GM18502 (cell line): ENCODE measurements around the gene TSHZ1.
"Not testable (repeated sequence)": the region's sequence is repeated elsewhere in the genome, so short reads cannot be mapped to it uniquely, and the experiment has no call there.

ENCODE experiments used
- ATAC-seq: cut with Tn5 transposase; IDR thresholded peaks from one replicate; pipeline ENCODE4 v1.9.1; 2021; ENCODE audit warnings: mild to moderate bottlenecking; ENCODE audit not compliant: unreplicated experiment, poor library complexity

The TSHZ1 gene

GRCh38 chr18:75183524-75183923, 27.1 kb upstream of the TSHZ1 start:
- ATAC-seq: no peak

DNA sequence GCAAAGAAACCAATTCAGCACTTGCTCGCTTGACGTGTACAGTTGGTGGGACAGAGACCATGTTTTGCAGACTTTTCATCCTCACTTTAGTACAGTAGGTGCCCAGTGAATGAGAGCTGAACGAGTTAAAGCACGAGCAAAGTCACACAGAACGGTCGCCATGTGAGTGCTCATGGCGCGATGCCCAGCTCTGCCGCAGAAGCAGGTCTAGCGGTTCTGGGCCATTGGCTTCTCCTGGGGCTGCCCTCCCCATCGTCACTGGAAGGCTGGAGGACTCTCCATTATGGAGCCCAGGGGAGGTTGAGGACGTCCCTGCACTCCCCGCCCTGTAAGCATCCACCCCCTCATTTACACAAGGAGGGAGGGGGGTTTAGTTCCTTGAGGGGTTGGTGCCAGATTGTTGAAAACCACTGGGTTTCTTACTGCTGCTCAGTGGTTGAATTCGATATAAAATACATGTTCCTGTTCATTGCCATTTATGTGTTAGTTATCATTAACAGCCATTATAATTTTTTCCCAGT, 26.6 kb upstream of the TSHZ1 start:
- no peak for ATAC-seq

DNA sequence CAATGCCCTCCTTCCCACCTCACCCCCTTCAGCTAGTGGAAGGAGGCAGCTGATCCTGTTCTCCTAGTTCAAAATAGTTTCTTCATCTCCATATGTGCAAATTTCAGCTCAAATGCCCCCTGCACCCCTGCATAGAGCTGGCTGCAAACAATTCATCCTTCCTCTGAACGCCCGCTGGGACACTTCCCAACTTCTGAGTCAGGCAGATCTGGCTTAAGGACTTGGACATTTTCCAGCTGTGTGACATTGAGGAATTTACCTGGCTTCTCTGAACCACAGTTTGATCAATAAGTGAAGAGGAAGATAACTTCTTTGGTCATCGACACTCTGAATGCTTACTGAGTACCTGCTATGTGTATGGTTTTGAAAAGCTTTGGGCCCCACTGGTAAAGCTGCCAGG, 25.1 kb upstream of the TSHZ1 start:
- no peak for ATAC-seq

DNA sequence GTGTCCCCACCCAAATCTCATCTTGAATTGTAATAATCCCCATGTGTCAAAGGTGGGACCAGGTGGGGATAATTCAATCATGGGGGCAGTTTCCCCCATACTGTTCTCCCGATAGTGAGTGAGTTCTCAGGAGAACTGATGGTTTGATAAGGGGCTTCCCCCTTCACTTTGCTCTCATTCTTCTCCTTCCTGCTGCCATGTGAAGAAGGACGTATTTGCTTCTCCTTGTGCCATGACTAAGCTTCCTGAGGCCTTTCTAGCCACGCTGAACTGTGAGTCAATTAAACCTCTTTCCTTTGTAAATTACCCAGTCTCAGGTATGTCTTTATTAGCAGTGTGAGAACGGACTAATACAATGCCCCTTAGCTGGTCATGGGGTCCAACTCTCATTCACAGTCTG, 22.9 kb upstream of the TSHZ1 start:
- not testable (repeated sequence) for ATAC-seq

DNA sequence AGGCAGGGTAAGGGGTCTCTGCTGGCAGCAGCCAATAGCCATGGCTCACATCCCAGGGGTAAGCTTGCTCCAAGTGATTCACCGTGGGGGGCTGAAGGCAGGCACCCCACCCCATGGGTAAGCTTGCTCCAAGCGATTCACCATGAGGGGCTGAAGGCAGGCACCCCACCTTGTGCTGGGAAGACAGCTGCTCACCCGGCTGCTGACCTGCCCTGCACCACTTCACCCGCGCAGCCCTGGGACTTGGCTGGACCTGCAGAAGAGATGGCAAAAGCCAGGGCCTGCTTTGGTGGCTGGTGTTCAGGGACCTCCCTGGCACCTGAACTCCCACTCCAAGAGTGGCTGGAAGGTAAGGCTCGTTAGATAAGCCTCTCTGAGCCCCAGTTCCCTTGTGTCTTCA, 20.9 kb upstream of the TSHZ1 start:
- ATAC-seq: no peak

GRCh38 chr18:75192899-75193298, 17.7 kb upstream of the TSHZ1 start:
- no peak for ATAC-seq

GRCh38 chr18:75198036-75198435, 12.6 kb upstream of the TSHZ1 start:
- ATAC-seq: no peak

- no peak for ATAC-seq
These were observed 11.3 kb upstream of the TSHZ1 start for GRCh38 chr18:75199327-75199726.

DNA sequence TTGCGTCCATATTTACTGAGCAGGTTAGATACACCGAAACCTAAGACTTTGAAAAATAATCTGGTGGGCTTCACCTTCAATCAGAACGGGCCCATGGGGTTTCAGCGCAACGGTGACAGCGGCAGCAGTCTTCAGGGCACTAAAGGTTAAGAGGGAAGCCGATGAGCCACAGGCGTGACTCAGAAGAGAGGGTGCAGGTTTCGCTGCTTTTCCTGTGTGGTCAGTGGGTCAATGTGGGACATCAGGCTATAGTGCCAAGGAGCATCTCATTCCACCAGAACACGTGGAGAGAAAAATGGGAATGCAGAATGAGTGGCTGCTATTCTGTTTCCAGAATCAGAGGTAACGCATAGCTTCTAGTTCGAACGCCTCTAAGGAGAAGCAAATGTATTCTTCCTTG, 10.5 kb upstream of the TSHZ1 start:
- no peak for ATAC-seq

DNA sequence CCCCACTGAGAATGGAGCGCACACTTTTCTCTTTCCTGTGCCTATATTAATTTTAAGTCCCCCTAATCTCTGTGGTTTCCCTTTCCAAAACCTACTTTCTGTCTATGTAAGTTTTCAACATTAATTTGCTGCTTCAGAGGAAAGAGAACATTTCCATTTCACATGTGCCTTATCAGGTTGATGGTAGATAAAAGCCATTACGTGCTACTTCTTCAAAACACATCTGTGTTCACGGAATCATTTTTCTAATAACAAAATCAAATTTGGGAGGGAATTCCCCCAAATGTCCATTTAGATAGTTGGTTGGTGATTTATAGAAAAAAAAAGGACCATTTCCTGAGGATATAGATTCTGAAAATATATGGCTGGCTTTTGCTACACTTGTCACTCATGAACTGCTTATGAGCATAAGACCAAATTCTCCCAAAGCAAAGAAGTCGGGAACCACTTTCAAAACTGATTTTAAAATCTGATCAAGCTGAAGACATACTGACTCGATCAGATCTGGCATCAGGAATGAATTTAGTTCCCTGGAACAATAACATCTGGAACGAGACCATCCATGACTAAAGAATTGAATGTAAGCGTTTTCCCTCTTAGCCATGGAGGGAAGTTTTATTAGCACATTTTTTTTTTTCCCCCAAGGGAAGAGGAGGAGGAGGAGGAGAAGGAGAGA, 9.9 kb upstream of the TSHZ1 start:
- no peak for ATAC-seq

GRCh38 chr18:75201282-75202270, 9.0 kb upstream of the TSHZ1 start:
- ATAC-seq: no peak

DNA sequence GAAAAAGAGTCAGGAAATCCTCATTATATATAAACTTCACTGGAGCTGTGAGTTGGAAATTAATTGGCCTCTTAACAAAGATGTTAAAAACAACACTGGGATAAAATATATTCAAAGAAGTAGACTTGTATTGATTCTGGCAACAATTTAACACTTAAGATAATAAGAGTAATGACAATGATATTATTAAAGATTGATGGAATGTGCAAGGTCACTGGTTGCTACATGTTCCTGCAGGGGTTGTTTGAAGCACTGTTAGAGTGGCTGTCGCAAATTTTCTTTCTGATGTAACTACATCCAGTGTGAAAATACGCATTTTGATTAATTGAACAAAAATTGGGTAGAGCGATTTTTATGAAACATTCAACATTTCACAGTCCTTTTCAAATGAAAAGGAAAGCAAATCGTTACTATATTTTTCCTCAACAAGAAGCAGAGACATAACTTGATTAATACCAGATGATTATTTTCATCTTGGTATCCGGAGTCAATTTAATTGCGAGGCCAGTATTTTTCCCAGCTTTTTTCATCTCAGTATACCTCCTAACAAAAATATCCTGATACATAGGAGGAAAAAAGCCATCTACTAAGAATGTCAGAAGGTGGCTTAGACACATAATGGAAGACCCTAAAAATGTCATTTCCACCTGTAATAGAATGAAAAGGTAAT, 7.8 kb upstream of the TSHZ1 start:
- no peak for ATAC-seq

DNA sequence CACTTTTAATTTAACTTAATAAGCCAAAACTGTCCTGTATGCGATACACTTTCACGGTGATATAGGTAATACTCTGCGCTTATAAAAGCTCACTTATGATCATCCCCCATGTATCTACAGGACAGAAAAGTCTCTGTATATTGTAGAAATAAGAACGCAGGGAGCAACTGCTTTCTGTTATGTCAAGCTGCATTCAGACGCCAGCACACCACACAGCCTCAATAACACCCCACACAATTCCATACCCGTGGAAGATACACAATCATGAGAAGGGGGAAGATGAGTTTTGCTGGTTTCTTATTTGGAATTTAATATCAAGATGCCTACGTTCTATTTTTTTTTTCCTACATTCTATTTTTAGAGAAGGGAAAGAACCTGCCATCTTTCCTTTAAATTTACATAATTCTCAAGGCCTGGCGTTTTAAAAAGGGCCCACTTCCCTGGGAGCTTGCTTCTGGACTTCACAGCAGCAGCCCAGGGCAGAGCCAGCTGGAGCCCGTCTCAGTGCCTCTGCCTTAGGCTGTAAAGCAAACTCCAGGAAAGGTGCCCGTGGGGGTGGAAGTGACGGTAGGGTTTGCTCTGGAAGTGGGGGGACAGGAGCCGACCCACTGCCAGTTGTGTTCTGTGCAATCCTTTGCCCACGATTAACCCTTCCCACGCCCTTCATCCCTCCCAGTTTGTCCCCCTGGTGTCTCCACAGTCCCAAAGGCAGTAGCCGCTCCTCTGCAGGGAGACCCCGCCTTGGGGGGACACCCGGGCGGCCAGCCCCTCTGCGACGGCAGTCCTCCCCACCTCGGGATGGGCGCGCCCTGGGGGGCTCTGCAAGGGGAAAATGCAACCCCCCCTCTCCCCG, 7.0 kb upstream of the TSHZ1 start:
- ATAC-seq: no peak

GRCh38 chr18:75204269-75204731, 6.3 kb upstream of the TSHZ1 start:
- no peak for ATAC-seq

- ATAC-seq: no peak
These were observed 5.7 kb upstream of the TSHZ1 start for GRCh38 chr18:75204732-75205513.

DNA sequence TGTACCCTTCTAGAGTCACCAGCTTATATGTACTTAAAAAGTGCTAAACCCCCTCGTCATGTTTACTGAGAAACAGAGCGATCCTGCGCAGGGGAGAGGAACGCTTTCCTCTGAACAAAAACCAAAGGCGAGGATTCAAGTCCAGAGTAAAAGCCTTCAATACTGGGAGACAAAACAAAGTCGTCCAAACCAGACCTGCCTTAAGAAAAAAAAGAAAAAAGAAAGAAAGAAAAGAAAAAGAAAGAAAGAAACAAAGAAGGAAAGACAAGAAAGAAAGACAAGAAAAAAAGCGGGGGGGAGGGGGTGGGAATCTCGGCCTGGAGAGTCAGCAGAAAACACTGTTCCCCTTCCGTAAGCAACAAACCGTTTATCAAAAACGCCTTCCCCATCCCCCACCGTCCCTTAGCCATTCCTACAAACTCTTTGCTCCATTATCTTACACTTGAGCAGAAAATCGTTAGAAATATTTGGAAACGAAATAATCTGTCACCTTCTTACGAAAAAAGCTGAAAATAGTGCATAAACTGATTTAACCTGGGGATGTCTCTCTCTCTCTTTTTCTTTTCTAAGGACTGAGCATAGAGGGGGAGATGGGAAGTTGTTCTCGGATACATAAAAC, 5.0 kb upstream of the TSHZ1 start:
- ATAC-seq: no peak

DNA sequence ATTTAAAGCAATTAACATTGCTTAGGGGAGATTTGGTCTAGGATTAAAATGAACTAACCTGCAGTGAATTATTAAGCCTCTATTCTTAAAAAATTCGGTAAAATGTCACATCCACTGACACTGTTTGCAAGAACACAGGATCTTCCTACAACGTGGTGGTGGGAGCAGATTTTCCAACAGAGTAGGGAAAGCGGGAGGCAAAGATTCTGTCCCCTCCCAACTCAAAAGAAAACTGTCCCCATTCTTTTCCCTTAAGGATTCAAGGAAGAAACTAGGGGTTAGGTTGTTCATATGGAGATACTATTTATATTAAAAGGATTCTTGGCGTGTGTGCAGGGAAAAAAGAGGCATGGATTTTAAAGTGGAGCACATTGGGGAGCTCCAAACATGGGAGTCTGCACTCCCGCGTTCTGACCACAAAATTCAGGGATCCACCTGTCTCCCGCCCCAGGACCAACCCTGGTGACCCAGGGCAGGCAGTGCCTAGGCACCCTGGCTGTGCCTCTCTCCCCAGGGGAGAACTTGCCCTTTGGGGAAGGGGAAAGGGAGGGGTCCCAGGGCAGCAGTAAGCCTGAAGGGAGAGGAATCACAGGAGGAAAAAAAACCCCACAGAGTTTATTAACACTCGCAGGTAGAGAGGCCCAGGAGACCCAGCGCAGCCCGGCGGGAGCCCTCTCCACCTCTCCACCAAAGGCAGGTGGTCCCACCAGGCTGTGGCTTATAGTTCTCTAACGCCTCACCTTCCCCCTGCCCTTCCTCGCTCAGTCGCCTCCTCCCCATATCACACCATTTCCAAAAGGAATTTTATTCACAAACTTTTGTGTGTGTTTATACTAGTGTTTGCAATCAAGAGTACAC, 3.9 kb upstream of the TSHZ1 start:
- ATAC-seq: no peak
